ENCODE data around the gene CLEC2A.

GRCh38 chr12:9908350-9908749 lies 23.8 kb downstream of the CLEC2A start:
- TF ChIP-seq POLR2A (IDR thresholded peaks at IDR 0.05) (no peak), CTCF (IDR thresholded peaks at IDR 0.05) (no peak), POLR2AphosphoS5 (IDR thresholded peaks at IDR 0.05) (no peak)

Measured in upper lobe of left lung (tissue), 4 donors.